Right kidney (tissue), 1 donor: ENCODE measurements around the gene THPO.

Experiments used
- DNase-seq: peaks from one replicate; pipeline ENCODE4 v3.0.0-alpha.2; 2016

Gene THPO

GRCh38 chr3:184333190-184333589, 44.8 kb downstream of the THPO start:
- no peak for DNase-seq

- no peak for DNase-seq
Observed at GRCh38 chr3:184332370-184333090, 45.5 kb downstream of the THPO start.

DNA sequence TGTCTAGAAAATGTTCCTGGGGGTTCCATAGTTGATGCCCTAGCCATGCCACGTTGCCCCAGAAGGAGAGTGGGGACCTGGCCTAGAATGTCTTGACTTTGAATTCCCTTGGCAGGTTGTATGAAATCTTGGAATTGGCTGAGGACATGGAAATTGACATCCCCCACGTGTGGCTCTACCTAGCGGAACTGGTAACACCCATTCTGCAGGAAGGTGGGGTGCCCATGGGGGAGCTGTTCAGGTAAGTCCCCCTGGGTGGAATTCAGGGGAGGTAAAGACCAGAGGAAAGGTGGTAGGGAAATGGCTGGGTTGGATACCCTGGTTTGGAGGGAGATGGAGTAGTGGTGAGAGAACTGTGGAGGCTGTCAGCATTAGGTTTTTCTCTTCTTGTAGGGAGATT, 49.5 kb downstream of the THPO start:
- DNase-seq: no peak

DNA sequence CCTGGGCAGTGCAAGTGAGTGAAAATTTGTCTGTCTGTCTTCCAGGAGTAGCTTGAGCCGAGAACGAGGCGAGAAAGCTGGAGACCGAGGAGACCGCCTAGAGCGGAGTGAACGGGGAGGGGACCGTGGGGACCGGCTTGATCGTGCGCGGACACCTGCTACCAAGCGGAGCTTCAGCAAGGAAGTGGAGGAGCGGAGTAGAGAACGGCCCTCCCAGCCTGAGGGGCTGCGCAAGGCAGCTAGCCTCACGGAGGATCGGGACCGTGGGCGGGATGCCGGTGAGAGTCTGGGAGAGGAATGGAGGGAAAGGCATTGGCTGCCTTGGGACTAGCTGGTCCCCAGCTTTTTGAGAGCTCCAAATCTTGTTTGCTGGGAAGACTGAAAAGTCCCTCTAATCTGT, 50.8 kb downstream of the THPO start:
- DNase-seq: no peak

DNA sequence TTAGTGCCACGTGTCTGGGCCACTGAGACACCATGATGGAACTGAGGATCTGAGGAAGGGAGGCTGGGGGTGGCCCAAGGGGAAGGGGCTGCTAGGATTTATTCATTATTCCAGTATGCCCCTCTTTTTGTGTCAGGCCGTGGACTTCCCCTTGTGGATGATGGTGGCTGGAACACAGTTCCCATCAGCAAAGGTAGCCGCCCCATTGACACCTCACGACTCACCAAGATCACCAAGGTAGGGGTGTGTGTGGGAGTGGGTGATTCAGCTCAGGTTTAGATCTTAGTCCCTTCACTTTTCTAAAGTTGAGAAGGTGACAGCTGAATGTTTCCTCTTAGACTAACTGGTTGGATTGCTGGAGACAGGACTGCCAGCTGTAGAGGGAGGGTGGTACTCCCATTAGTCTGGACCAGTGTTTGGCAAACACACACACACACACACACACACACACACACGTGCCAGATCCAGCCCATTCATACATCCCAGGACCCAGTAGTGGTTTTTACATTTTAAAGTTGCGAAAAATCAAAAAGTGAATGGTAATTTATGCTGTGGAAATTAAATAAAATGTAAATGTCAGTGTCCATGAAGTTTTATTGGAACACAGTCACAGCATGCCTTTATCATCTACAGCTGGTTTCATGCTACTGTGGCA, 52.2 kb downstream of the THPO start:
- no peak for DNase-seq

- no peak for DNase-seq
Observed at GRCh38 chr3:184325269-184325668, 52.7 kb downstream of the THPO start.

DNA sequence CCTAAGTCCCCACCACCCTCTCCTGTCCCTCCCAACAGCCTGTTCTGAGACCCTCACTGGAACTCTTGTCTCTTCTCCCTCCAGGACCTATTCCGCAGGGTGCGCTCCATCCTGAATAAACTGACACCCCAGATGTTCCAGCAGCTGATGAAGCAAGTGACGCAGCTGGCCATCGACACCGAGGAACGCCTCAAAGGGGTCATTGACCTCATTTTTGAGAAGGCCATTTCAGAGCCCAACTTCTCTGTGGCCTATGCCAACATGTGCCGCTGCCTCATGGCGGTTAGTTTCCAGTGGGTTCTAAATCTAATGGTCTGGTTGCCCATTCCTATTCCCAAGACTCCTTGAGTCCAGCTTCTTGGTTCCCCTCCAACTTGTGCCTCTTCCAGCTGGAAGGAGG, 54.3 kb downstream of the THPO start:
- DNase-seq: no peak

DNA sequence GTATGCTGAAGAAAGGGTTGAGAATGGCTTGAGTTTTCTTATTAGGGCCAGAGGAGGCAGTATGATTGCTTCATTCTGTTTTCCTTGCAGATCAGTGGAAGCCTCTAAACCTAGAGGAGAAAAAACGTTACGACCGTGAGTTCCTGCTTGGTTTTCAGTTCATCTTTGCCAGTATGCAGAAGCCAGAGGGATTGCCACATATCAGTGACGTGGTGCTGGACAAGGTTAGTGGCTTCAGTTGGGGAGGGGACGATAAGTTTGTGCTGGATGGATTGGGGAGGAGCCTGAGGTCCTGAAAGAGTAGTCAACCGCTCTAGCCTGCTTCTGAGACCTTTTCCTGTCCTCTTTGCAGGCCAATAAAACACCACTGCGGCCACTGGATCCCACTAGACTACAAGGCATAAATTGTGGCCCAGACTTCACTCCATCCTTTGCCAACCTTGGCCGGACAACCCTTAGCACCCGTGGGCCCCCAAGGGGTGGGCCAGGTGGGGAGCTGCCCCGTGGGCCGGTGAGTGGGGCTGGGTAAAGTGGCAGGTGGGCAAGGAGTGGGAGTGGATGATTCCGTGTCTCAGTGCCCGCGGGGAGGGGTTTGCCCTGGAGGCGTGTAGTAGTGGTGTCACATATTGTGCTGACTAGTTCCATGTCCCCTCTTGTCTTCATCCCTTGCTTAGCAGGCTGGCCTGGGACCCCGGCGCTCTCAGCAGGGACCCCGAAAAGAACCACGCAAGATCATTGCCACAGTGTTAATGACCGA, 55.1 kb downstream of the THPO start:
- DNase-seq: no peak
